Panc1 (cell line): ENCODE results near the gene CABP4.
"Not testable (repeated sequence)": the region's sequence is repeated elsewhere in the genome, so short reads cannot be mapped to it uniquely, and the experiment has no call there.

Source experiments
- POLR2AphosphoS5 ChIP-seq: IDR thresholded peaks from 2 replicates; pipeline ENCODE4 v1.6.1; 2012; ENCODE audit warnings: mild to moderate bottlenecking, low read depth, low read length, moderate library complexity
- REST ChIP-seq, 2 experiments: IDR thresholded peaks; 2 replicates each; pipeline ENCODE4 v1.6.1; 2011 to 2012; ENCODE audit warnings: low read depth in 2 of 2, control low read depth in 1 of 2, low read length in 1 of 2, mild to moderate bottlenecking in 1 of 2, moderate library complexity in 1 of 2; ENCODE audit not compliant: insufficient read depth in 1 of 2
- TCF7L2 ChIP-seq: IDR thresholded peaks from 2 replicates; pipeline ENCODE4 v1.6.1; 2011; ENCODE audit warnings: mild to moderate bottlenecking, low read depth, low read length, inconsistent platforms
- TF ChIP-seq, protein P1 (sequence below): fragments of 450-650 bp; IDR thresholded peaks from 2 replicates; pipeline ENCODE4 v1.5.1; 2017; ENCODE audit warnings: mild to moderate bottlenecking

- TF ChIP-seq, protein P1, sequence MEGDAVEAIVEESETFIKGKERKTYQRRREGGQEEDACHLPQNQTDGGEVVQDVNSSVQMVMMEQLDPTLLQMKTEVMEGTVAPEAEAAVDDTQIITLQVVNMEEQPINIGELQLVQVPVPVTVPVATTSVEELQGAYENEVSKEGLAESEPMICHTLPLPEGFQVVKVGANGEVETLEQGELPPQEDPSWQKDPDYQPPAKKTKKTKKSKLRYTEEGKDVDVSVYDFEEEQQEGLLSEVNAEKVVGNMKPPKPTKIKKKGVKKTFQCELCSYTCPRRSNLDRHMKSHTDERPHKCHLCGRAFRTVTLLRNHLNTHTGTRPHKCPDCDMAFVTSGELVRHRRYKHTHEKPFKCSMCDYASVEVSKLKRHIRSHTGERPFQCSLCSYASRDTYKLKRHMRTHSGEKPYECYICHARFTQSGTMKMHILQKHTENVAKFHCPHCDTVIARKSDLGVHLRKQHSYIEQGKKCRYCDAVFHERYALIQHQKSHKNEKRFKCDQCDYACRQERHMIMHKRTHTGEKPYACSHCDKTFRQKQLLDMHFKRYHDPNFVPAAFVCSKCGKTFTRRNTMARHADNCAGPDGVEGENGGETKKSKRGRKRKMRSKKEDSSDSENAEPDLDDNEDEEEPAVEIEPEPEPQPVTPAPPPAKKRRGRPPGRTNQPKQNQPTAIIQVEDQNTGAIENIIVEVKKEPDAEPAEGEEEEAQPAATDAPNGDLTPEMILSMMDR: not testable (repeated sequence)
- TF ChIP-seq POLR2AphosphoS5; TCF7L2; REST (IDR thresholded peaks at IDR 0.05; ENCODE audit: insufficient read depth in 1 of 2, low read depth in 2 of 2, low read length in 1 of 2): not testable (repeated sequence)
Measured at GRCh38 chr11:67477344-67478050, 22.3 kb downstream of the CABP4 start.
